Mesendoderm (in vitro differentiated cells): ENCODE results near the gene IFI44.

Source experiments
- DNase-seq: peaks from one replicate; pipeline ENCODE4 v3.0.0; 2013
- H2AK5ac ChIP-seq: 2 replicates; pipeline ENCODE4 v1.6.1; 2013; ENCODE audit warnings: low read length, inconsistent platforms
- H2BK120ac ChIP-seq: 2 replicates; pipeline ENCODE4 v1.6.1; 2013; ENCODE audit warnings: low read depth, mild to moderate bottlenecking, low read length, moderate library complexity, mixed read lengths
- H2BK15ac ChIP-seq: replicated peaks from 2 replicates; pipeline ENCODE4 v1.6.1; 2013; ENCODE audit warnings: low read depth, mild to moderate bottlenecking, moderate library complexity
- H2BK5ac ChIP-seq: 2 replicates; pipeline ENCODE4 v1.6.1; 2013; ENCODE audit warnings: low read length, inconsistent platforms
- H3K18ac ChIP-seq: 2 replicates; pipeline ENCODE4 v1.6.1; 2013; ENCODE audit warnings: mild to moderate bottlenecking, low read length, mixed read lengths
- H3K23ac ChIP-seq: one replicate; pipeline ENCODE4 v1.6.1; 2013; ENCODE audit warnings: low read length
- H3K27ac ChIP-seq: 2 replicates; pipeline ENCODE4 v1.5.1; 2013; ENCODE audit warnings: low read depth, mild to moderate bottlenecking, inconsistent platforms, low read length, moderate library complexity
- H3K27me3 ChIP-seq: 2 replicates; pipeline ENCODE4 v1.6.1; 2013; ENCODE audit warnings: low read length, control low read depth, mild to moderate bottlenecking, inconsistent platforms; ENCODE audit not compliant: insufficient read depth, poor library complexity
- H3K36me3 ChIP-seq: 2 replicates; pipeline ENCODE4 v1.6.1; 2013; ENCODE audit warnings: low read length, inconsistent platforms; ENCODE audit not compliant: control insufficient read depth, insufficient read depth
- H3K4ac ChIP-seq: one replicate; pipeline ENCODE4 v1.6.1; 2013; ENCODE audit warnings: low read depth, mild to moderate bottlenecking, low read length, moderate library complexity
- H3K4me1 ChIP-seq: 2 replicates; pipeline ENCODE4 v1.6.1; 2013; ENCODE audit warnings: low read depth, low read length, inconsistent platforms; ENCODE audit not compliant: control insufficient read depth
- H3K4me2 ChIP-seq: 2 replicates; pipeline ENCODE4 v1.6.1; 2013; ENCODE audit warnings: low read length
- H3K4me3 ChIP-seq: 2 replicates; pipeline ENCODE4 v1.5.1; 2013; ENCODE audit warnings: mild to moderate bottlenecking, low read length
- H3K56ac ChIP-seq: one replicate; pipeline ENCODE4 v1.6.1; 2013; ENCODE audit warnings: low read length
- H3K79me1 ChIP-seq: 2 replicates; pipeline ENCODE4 v1.6.1; 2013; ENCODE audit warnings: low read length, inconsistent platforms
- H3K79me2 ChIP-seq: 2 replicates; pipeline ENCODE4 v1.6.1; 2013; ENCODE audit warnings: mild to moderate bottlenecking, low read length; ENCODE audit not compliant: control insufficient read depth, insufficient read depth
- H3K9ac ChIP-seq: 2 replicates; pipeline ENCODE4 v1.6.1; 2013; ENCODE audit warnings: low read length, inconsistent platforms
- H4K5ac ChIP-seq: one replicate; pipeline ENCODE4 v1.6.1; 2013; ENCODE audit warnings: low read length
- H4K8ac ChIP-seq: one replicate; pipeline ENCODE4 v1.6.1; 2013; ENCODE audit warnings: low read depth, mild to moderate bottlenecking, control low read depth, low read length, moderate library complexity
- WGBS: extraction: QIAGEN DNeasy Blood & Tissue Kit; methylation state at CpG from one replicate; pipeline ENCODE4 v1.1.7; 2013; ENCODE audit warnings: low lambda C conversion rate, missing lambda C conversion rate; ENCODE audit not compliant: insufficient coverage; ENCODE audit errors: extremely low coverage; 5-methylcytosine and 5-hydroxymethylcytosine counted together

IFI44 gene

GRCh38 chr1:78667939-78668338, 18.3 kb downstream of the IFI44 start:
- H3K23ac ChIP-seq: no peak overlapping the region
- no peak overlapping the region for H3K56ac ChIP-seq
- H4K8ac ChIP-seq: no peak overlapping the region
- no peak overlapping the region for H2BK120ac ChIP-seq
- H3K27ac ChIP-seq: no peak overlapping the region
- no peak overlapping the region for H4K5ac ChIP-seq
- no peaks in the 10 kb centered on the region for H3K79me2 ChIP-seq
- H3K18ac ChIP-seq: no peak overlapping the region
- no peak overlapping the region for H3K4ac ChIP-seq
- H2BK5ac ChIP-seq: no peak overlapping the region
- H2BK15ac ChIP-seq: no peak overlapping the region
- H3K4me2 ChIP-seq: no peak overlapping the region
- H3K79me1 ChIP-seq: no peaks in the 10 kb centered on the region
- H3K4me1 ChIP-seq: no peaks in the 10 kb centered on the region
- no peak for DNase-seq
- H3K27me3 ChIP-seq: no peaks in the 10 kb centered on the region
- WGBS: no CpG with 5 or more reads among the region's 1 CpG
- H3K36me3 ChIP-seq: no peaks in the 10 kb centered on the region
- no peak overlapping the region for H2AK5ac ChIP-seq
- H3K4me3 ChIP-seq: no peak overlapping the region
- H3K9ac ChIP-seq: no peak overlapping the region

GRCh38 chr1:78668427-78668826, 18.8 kb downstream of the IFI44 start:
- Histone ChIP-seq H4K8ac (no peak overlapping the region), H2BK5ac (no peak overlapping the region)
- no peak for DNase-seq

GRCh38 chr1:78672428-78672827, 22.8 kb downstream of the IFI44 start:
- Histone ChIP-seq H3K27me3 (no peaks in the 10 kb centered on the region), H2AK5ac (no peak overlapping the region), H4K5ac (no peak overlapping the region), H4K8ac (no peak overlapping the region), H3K4me3 (no peak overlapping the region), H3K4me1 (no peaks in the 10 kb centered on the region), H3K56ac (no peak overlapping the region), H2BK15ac (no peak overlapping the region), H3K79me2 (no peaks in the 10 kb centered on the region), H3K27ac (no peak overlapping the region), H3K4ac (no peak overlapping the region), H2BK5ac (no peak overlapping the region), H3K9ac (no peak overlapping the region), H2BK120ac (no peak overlapping the region), H3K36me3 (no peaks in the 10 kb centered on the region), H3K23ac (no peak overlapping the region), H3K79me1 (no peaks in the 10 kb centered on the region), H3K18ac (no peak overlapping the region), H3K4me2 (no peak overlapping the region)
- no peak for DNase-seq
- no CpG with 5 or more reads among the region's 1 CpG for WGBS

More at GRCh38 chr1:78668427-78668826, 18.8 kb downstream of the IFI44 start:
- Histone ChIP-seq H3K27ac (no peak overlapping the region), H2AK5ac (no peak overlapping the region), H3K56ac (no peak overlapping the region), H4K5ac (no peak overlapping the region), H3K27me3 (no peaks in the 10 kb centered on the region), H3K79me2 (no peaks in the 10 kb centered on the region), H3K79me1 (no peaks in the 10 kb centered on the region), H3K23ac (no peak overlapping the region), H3K36me3 (no peaks in the 10 kb centered on the region), H2BK120ac (no peak overlapping the region), H2BK15ac (no peak overlapping the region), H3K18ac (no peak overlapping the region), H3K9ac (no peak overlapping the region), H3K4me3 (no peak overlapping the region), H3K4ac (no peak overlapping the region), H3K4me2 (no peak overlapping the region), H3K4me1 (no peaks in the 10 kb centered on the region)

GRCh38 chr1:78673120-78673519, 23.5 kb downstream of the IFI44 start:
- H3K56ac ChIP-seq: no peak overlapping the region
- no peak overlapping the region for H3K4ac ChIP-seq
- DNase-seq: peak; percentile 71
- no peak overlapping the region for H3K27ac ChIP-seq
- no CpG with 5 or more reads among the region's 5 CpGs for WGBS
- no peak overlapping the region for H3K23ac ChIP-seq
- no peak overlapping the region for H3K4me3 ChIP-seq
- H4K5ac ChIP-seq: no peak overlapping the region
- H3K36me3 ChIP-seq: no peaks in the 10 kb centered on the region
- no peaks in the 10 kb centered on the region for H3K79me1 ChIP-seq
- H3K4me1 ChIP-seq: no peaks in the 10 kb centered on the region
- no peaks in the 10 kb centered on the region for H3K79me2 ChIP-seq
- H3K4me2 ChIP-seq: no peak overlapping the region
- no peak overlapping the region for H2BK5ac ChIP-seq
- H4K8ac ChIP-seq: no peak overlapping the region
- no peak overlapping the region for H3K9ac ChIP-seq
- H2AK5ac ChIP-seq: no peak overlapping the region
- H2BK120ac ChIP-seq: no peak overlapping the region
- no peaks in the 10 kb centered on the region for H3K27me3 ChIP-seq
- no peak overlapping the region for H3K18ac ChIP-seq
- H2BK15ac ChIP-seq: no peak overlapping the region

GRCh38 chr1:78676347-78676982, 26.8 kb downstream of the IFI44 start:
- Histone ChIP-seq H3K79me1 (no peaks in the 10 kb centered on the region), H2BK5ac (no peak overlapping the region), H3K27ac (no peak overlapping the region), H3K4me3 (no peak overlapping the region), H3K56ac (no peak overlapping the region), H4K8ac (no peak overlapping the region), H4K5ac (no peak overlapping the region), H2BK120ac (no peak overlapping the region), H3K4me1 (no peaks in the 10 kb centered on the region), H3K27me3 (no peaks in the 10 kb centered on the region), H2AK5ac (no peak overlapping the region), H3K9ac (no peak overlapping the region), H3K4me2 (no peak overlapping the region), H3K36me3 (no peaks in the 10 kb centered on the region), H3K18ac (no peak overlapping the region), H2BK15ac (no peak overlapping the region), H3K23ac (no peak overlapping the region), H3K79me2 (no peaks in the 10 kb centered on the region), H3K4ac (no peak overlapping the region)
- 100% methylated on average over 2 of the region's 9 CpGs for WGBS
- DNase-seq: peak; percentile 49

- Histone ChIP-seq H3K23ac (no peak overlapping the region), H2AK5ac (no peak overlapping the region), H3K4me1 (no peaks in the 10 kb centered on the region), H4K5ac (no peak overlapping the region), H3K36me3 (no peaks in the 10 kb centered on the region), H3K56ac (no peak overlapping the region), H3K18ac (no peak overlapping the region), H2BK5ac (no peak overlapping the region), H3K27ac (no peak overlapping the region), H3K27me3 (no peaks in the 10 kb centered on the region), H3K4ac (no peak overlapping the region), H3K4me3 (no peak overlapping the region), H3K4me2 (no peak overlapping the region), H3K9ac (no peak overlapping the region), H2BK15ac (no peak overlapping the region), H3K79me1 (no peaks in the 10 kb centered on the region), H2BK120ac (no peak overlapping the region), H3K79me2 (no peaks in the 10 kb centered on the region), H4K8ac (no peak overlapping the region)
- DNase-seq: no peak
- WGBS: no CpG with 5 or more reads among the region's 3 CpGs
Measured at GRCh38 chr1:78676993-78677392, 27.4 kb downstream of the IFI44 start.
